Tongue (tissue), 2 donors: Measurements from ENCODE around the gene MRPS27. TPM values are rescaled to one million over a fixed set of nuclear protein-coding genes. Genes with fewer than 3 reads are reported as not detected.
"Not testable (repeated sequence)": the region's sequence is repeated elsewhere in the genome, so short reads cannot be mapped to it uniquely, and the experiment has no call there.

Source experiments
- DNase-seq: peaks from one replicate; pipeline ENCODE4 v3.0.0-alpha.2; 2015
- total RNA-seq: library from RNA; depleted of rRNA; stranded (reverse); fragments of >200 nt; gene quantifications from one replicate; pipeline ENCODE4 v1.2.3, GENCODE V29; 2014

The MRPS27 gene
- total RNA-seq, 1 donor from 2014 or later, result 59.3 TPM

GRCh38 chr5:72202331-72202825 lies 117.7 kb downstream of the MRPS27 start:
- no peak for DNase-seq

GRCh38 chr5:72199681-72200080 lies 120.4 kb downstream of the MRPS27 start:
- DNase-seq, result no peak

DNA sequence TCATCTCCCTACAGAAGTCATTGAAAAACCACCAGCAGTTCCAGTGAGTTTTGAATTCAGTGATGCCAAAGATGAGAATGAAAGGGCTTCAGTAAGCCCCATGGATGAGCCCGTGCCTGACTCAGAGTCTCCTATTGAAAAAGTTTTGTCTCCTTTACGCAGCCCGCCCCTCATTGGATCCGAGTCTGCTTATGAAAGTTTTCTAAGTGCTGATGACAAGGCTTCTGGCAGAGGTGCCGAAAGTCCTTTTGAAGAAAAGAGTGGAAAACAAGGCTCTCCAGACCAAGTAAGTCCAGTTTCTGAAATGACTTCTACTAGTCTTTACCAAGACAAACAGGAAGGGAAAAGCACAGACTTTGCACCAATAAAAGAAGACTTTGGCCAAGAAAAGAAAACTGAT lies 122.6 kb downstream of the MRPS27 start:
- no peak for DNase-seq

DNA sequence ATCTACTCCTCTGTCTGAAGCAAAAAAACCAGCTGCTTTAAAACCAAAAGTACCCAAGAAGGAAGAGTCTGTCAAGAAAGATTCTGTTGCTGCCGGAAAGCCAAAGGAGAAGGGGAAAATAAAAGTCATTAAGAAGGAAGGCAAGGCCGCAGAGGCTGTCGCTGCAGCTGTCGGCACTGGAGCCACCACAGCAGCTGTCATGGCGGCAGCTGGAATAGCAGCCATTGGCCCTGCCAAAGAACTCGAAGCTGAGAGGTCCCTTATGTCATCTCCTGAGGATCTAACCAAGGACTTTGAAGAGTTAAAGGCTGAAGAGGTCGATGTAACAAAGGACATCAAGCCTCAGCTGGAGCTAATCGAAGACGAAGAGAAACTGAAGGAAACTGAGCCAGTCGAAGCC lies 124.5 kb downstream of the MRPS27 start:
- no peak for DNase-seq

- no peak for DNase-seq
These were observed 125.2 kb downstream of the MRPS27 start for GRCh38 chr5:72194846-72195245.

DNA sequence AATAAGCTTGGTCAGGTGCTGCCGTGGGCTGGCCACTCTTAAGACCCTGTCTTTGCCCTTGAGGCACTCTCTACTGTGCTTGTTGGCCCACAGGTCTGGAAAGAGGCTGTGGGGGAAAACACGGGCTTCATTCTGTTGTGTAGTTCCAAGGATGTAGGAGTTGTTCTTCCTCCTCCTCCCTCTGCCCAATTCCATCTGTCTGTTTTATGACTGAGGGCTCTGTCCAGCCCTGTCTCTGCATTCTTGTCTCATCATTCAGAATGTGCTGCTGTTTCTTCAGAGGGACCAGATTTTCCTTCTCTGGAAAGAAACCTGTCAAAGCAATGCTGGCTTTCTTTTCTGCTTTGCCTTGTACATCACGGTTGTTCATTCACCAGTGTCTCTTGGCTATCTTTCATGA lies 128.6 kb downstream of the MRPS27 start:
- DNase-seq, result no peak

DNA sequence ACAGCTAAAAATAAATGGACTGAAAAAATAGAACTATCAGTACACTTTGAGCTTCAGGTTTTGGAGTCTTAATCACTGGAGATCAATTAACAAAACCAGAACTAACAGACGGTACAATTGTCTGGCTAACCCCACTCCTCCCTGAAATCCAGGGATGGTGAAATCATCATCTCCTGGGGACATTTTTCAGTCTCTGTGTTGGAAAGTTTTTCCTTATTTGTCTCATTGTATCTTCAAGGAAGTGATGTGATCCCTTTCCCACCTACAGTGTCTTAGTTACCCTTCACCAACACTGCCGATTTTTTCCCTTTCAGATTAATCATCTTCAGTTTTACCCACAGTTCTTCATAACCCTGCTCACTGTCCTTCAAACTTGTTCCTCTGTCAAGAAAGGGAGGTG lies 130.9 kb downstream of the MRPS27 start:
- no peak for DNase-seq

- DNase-seq, result no peak
These were observed 131.9 kb downstream of the MRPS27 start for GRCh38 chr5:72188166-72188565.

DNA sequence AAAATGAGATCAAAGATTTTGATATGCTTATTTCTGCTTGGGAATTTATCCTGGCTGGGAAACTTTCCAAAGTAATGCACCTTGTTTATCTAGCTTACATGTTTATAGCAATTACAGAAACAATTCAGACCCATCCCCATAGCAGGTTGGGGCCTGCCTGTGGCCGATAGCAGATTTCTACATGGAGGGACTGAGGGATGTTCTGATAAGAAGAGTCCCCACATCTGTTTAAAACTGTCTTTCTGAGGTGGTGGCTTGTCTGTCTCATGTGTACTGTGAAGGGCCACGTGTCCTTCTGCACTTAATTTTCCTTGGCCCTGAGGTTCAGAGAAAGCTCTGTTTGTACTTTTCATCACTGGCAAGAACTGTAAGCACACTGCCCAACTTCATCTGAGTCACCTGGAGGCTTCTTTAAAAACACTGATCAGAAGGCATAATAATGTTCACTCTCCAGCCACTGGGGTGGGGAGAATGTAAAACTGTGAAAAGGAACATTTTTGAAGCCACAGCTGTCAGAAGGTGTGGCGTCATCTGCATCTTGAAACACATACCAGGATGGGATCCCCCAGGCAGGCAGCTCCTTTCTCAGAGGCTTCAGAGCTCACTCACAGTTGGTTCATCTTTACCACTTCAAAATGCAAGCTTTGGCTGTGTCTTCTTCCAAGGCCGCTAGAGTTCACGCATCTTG lies 132.5 kb downstream of the MRPS27 start:
- no peak for DNase-seq

- DNase-seq, result peak; percentile 82
These were observed 134.3 kb downstream of the MRPS27 start for GRCh38 chr5:72185496-72186329.

DNA sequence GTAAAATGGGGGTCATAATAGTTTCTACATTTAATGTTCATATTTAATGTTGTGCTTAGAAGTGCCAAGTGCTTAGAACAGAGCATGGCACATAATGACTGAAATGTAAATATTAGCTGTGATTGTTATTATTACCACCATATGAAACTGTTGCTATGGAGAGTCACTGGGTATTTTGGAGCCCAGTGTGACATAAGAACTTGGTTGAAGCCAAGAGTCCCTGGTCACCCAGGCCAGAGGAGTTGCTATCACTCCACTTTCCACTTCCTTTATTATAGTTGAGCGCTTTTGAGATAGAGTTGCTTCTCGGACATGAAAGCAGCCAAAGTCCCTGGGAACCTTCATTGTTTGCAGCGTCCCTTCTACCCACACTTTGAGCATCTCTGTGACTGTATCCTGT lies 135.6 kb downstream of the MRPS27 start:
- DNase-seq, result no peak

GRCh38 chr5:72183101-72183520 lies 136.9 kb downstream of the MRPS27 start:
- DNase-seq, result no peak

GRCh38 chr5:72182686-72183085 lies 137.4 kb downstream of the MRPS27 start:
- DNase-seq, result no peak

DNA sequence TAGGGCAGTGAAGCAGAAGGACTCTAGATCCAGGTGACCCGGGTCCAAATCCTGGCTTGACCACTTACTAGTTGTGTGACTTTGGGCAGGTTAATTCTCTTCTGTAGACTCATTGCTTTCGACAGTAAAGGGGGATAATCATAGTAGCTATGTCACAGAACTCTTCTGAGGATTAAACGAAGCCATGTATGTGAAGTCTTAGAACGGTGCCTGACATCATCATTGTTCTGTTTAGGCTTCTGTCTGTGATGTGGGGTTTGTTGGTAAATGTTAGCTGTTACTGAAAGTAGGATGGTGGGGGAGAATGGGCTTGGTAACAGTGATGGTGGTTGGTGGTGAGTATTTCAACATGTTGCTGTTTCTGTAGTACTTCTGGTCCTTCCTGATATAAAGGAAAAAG lies 139.1 kb downstream of the MRPS27 start:
- DNase-seq, result no peak

DNA sequence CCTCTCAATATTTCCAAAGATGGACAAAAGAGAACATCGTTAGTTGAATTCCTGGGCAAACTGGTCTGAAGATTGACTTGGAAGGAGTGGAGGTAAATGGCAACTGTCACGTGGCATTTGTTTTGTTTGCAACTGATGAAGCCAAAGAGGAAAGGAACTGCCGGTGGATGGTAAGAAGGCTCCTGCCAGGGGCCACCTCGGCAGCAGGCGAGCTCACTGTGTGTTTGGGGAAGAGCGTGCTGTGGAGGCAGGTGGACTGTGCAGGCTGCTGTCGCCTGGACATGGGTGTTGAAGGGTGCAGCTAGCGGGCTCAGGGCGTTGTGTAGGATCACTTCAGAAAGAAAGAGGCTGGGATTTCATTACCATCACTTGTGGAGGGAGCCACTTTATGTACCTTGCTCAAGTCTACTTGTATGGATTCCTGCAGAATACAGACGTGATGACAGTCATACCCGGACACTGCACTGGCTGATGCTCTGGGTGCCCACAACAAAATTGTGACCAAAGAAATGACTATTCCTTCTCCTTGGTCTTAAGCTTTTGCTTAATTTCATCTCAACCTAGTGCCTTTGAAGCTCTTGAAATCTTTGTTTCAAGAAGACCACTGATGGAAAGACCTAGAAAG lies 140.1 kb downstream of the MRPS27 start:
- no peak for DNase-seq

DNA sequence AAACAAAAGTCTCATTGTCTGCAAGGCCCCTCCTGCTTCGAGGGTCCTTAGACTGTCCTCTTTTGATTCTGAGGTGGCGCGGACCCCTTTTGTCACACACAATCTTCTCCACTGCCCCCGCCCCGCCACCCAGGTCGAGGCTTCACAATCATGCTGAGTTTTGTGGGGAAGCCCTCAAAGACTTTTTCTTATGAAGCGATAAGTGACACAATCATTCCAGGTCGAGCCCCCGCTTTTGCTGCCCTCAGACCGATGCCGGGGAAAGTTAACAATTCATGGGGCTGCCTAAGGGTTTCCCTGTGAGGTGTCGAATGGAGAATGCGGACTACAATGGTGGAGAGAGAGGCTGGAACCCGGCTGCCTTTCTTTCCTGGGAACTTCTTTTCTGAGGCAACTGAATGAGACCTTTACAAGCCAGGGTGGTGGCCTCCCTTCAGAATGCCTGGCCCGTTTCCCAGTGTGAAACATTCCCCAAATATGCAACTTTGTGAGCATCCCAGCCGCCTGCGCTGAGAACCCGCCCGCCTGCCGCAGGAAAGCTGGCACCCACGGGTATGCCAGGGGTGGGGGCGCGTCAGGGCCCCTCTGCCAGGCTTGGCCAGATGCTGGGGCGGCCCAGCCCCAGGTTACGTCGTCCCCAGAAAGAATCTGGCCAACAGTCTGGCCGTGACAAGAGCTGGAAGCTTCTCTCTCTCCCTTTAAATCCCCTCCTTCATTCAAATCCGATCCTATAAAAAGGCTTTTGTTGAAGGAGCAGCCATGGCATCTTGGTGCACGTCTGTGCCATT lies 140.8 kb downstream of the MRPS27 start:
- DNase-seq, result peak; percentile 80

DNA sequence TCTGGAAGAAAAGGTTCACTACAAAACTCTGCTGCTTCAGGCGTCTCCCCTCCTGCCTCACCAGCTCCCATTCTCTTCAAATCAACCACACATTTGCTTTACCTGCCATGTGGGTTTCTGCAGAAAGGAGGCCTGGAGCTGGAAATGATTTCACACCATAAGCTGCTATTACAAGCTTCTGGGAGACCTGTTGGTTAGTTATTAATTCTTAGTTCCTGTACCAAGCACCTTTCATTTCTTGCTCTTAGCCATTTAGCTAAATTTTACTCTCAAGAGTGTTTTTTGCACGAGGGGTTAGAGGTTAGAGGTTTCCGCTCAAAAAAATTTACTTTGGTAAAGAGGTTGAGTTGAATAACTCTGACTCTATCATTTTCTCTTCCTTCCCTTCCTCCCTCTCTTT lies 142.5 kb downstream of the MRPS27 start:
- no peak for DNase-seq

DNA sequence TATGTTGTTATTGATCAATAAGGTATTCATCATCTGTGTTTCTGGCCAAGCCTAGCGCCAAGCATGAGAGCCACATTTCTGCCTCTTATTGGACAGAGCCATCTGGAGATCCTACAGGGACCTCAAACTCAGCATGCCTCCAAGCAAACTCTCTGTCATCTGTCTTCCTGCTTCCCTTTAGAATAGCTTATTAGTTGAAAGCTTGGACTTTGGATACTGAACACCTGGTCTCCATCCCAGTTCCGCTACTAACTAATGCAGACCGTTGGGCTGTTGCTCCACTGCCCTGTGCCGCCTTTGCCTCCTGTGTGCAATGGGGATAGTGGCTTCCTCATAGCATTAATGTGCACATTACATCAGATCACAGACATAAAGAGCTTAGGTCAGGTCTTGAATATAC lies 147.3 kb downstream of the MRPS27 start:
- DNase-seq, result no peak

DNA sequence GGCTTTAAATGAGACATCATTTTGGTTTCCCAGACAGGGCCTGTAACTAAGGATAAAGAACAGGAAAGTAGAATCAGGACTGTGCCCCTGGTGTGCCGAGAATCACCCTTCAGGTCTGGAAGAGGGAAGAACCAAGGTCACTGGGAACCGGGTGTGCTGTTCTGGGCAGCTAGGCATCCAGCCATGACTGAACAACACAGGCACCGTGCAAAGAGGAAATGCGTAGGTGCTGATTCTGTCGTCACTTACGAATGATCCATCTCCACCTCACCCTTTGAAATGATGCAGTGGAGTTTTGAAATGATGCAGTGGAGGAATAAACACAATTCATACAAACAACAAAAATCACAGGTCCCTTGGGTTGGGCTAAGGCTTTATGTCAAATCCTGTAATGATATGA lies 148.4 kb downstream of the MRPS27 start:
- no peak for DNase-seq

- DNase-seq, result not testable (repeated sequence)
These were observed 148.9 kb downstream of the MRPS27 start for GRCh38 chr5:72171181-72171580.

GRCh38 chr5:72170101-72170500 lies 149.9 kb downstream of the MRPS27 start:
- no peak for DNase-seq
